NCI-H345 treated with DMSO at 0.1 percent for 48 hours (cell line): ENCODE results near the gene CCDC85C.

Source experiments
- DNase-seq: peaks from one replicate; lab custom pipeline; 2025; ENCODE audit not compliant: unreplicated experiment; lab: John Stamatoyannopoulos, UW

The CCDC85C gene

GRCh38 chr14:99481745-99482099 lies 122.3 kb downstream of the CCDC85C start:
- DNase-seq: no peak

DNA sequence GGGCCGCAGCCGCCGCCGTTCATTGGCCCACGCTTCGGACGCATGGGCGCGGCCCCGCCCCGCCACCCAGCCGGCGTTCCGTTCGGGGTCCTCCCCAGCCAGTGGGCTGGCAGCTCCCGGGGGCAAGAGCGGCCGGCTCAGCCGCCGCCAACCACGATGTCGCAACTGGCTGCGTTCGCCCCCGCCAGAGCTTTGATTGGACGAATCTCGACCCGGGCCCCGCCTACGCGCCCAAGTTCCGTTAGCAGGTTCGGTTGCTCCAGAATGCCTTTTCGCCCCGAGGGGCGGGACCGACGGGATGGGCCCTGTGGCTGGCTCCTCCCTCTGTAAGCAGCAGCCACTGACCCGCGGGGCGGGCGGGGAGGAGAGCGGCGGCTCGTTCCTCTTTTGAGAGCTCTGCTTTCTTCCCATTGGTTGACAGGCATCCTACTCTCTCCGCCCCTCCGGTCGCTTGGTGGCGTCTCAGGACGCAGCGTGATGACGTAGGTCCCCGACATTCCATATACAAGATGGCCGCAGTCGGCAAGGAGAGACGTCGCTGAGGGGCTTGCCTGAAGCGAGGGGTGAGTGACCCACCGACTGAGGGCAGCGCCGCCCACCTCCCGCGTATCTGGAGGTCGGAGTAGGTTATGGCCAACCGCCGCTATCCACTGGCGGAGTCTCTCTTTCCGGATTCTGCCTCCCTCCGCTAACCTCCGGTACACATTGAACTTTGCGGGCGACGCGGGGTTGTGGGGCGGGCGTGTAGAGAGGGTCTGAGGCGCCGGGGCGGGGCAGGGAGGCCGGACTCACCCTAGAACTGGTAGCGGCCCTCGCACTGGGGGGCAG lies 122.9 kb downstream of the CCDC85C start, which contains the start of gene CCNK:
Gene CCNK, plus strand, starts transcription at position 493 of the 828 bp plus-strand sequence. CDS start 11,269 bp downstream, outside the sequence.
- DNase-seq: peak; percentile 99

- DNase-seq: no peak
These were observed 123.8 kb downstream of the CCDC85C start, which contains the start of gene SETD3 for GRCh38 chr14:99479906-99480869. Gene SETD3, minus strand, starts transcription at chr14:99480859. Its CDS starts 15,054 bp downstream, at chr14:99465805.

- DNase-seq: no peak
These were observed 124.7 kb downstream of the CCDC85C start for GRCh38 chr14:99479160-99479905.

- no peak for DNase-seq
These were observed 125.9 kb downstream of the CCDC85C start for GRCh38 chr14:99478128-99478527.

DNA sequence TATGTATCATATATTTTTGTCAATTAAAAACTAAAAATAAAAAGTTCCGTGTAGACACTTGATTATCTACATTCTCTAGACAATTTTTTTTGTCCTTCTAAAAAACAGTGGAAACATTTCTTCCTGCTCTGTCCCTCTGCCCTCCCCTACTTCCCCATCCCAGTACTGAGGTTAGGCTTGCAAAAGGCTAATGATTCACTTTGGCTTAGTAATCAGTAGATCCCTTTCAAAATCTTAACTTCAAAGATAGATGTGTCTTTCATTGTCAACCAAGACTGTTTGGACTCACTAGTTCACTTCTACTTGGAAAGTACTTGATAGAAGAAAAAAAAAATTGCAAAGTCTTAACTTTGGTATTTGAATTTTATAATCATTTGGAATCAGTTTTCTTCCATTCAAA lies 127.1 kb downstream of the CCDC85C start:
- no peak for DNase-seq

- no peak for DNase-seq
These were observed 128.3 kb downstream of the CCDC85C start for GRCh38 chr14:99475660-99476059.

DNA sequence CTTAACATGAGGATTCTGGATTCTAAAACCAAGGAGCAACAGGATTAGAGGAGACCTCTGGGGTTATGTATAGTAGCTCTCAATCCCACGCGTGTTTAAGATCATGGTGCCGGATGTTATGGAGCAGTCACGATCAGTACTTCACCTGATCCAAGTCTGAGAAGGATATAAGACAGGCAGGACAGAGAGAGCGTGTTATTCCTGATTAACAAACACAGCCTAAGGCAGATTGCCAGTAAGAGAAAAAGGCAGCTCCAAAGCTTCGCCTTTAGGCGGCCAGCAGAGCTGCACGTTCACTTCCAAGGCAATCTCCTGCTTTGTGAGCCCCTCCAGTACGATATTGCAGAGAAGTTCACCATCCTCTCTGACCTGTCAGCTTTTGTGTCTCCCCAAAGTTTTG lies 128.8 kb downstream of the CCDC85C start:
- DNase-seq: no peak

DNA sequence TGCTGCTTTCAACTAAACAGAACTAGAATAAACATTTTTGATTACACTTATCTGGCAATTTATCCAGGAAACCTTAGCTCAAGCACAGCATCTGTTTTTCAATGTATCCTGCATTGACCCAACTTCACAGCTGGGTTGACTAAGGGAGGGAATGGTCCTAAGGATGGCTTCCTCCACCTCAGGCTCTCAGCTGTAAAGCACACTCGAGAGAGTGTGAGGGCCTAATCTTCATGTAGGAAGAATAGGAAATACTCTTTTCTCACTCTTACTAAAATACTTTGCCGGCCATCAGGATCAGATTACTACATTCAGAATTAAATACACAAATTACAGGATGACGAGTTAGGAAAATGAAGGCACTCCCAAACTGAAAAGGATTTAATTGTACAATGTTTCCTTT lies 130.5 kb downstream of the CCDC85C start:
- DNase-seq: no peak

GRCh38 chr14:99472937-99473336 lies 131.1 kb downstream of the CCDC85C start:
- no peak for DNase-seq

DNA sequence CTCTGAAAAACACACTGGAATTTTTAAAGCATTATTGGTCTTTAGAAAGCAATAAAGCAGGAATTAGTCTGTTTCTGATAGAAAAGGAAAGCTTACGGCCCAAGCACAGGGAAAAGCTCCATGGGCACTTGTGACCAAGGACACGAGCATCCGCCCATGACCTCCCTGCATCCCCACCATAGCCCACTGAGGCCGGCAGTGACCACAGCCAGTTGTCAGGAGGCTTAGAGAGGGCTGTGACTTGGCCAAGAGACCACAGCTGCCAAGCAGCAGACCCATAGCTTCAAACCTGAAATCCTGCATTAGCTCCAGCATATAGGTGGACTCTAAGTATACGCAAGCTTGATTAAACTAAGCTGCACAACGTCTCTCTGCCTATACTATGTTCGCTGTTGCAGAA lies 132.3 kb downstream of the CCDC85C start:
- no peak for DNase-seq

- DNase-seq: no peak
These were observed 135.0 kb downstream of the CCDC85C start for GRCh38 chr14:99468836-99469592.

DNA sequence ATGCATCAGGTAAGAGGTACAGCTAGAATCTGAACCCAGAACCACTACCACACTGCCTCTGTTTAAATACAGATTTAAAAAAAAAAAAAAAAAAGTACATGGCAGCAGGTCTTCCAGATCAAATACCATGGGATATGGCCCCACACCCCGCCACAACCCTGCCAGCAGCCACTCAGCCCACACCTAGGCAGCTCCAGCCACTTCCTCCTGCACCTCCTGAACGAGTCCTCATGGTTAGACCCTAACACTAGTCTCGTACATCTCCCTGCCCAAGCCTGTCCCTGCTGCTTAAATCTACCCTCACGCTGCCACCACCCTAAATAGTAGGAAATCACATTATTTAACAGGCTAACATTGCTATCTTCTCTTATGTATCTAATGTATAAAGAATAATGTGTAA lies 135.9 kb downstream of the CCDC85C start:
- no peak for DNase-seq

DNA sequence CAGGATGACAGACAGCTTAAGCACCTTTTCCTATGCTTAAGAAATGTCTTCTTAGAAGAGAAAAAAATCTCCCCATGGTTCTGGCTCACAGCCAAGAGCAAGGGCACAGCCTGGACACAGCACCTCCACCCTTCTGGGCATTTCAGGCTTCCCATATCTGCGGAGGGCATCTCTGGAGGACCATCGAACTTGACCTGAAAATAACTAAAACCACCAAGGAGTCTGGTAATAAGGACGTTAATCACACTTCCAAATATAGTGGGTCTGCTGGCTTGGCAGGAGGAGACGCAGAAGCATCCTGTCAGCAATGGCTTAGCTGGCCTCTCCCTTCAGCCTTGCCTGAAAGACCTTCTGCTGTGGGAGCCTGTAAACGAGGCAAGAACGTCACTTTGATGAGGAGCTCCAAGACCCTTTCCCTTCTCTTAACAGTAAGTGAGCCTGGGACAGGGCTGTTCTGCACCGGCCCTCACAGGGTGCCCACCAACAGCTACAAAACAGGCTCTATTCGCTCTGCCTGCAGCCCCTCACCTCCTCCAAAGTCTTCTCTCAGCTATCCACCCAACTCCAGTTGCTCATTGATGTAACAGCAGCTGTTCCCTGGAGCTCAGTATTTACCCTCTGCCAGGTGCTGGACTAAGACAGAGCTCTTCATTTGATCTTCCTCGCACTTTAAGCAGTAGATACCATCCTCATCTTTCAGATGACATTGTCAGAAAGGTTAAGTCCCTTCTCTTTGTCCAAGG lies 136.5 kb downstream of the CCDC85C start:
- DNase-seq: no peak

DNA sequence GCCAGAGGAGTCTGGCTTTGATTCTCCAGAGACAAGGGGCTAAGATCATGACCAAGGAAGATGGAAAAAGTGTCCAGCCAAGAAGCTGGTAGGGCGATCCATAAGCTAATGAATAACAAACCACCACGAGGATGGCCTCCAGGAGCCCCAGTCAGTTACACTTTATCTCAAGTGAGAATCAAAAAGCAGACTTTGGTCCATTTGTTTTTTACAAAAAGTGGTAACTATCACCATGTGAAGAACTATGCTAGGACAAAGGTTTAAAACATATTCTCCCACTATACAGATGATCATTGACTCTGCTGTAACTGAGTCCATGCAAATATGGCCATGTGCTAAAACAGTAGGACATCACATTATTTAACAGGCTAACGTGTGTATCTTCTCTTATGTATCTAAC lies 137.2 kb downstream of the CCDC85C start:
- no peak for DNase-seq

- DNase-seq: no peak
These were observed 138.7 kb downstream of the CCDC85C start for GRCh38 chr14:99465288-99465687.

GRCh38 chr14:99463974-99464373 lies 140.0 kb downstream of the CCDC85C start:
- DNase-seq: no peak

GRCh38 chr14:99462210-99462609 lies 141.8 kb downstream of the CCDC85C start:
- DNase-seq: no peak

GRCh38 chr14:99461411-99462085 lies 142.5 kb downstream of the CCDC85C start:
- DNase-seq: no peak
